Astrocyte (in vitro differentiated cells and primary cell): ENCODE measurements around the gene FRS2.

Experiments used
- EZH2 ChIP-seq: IDR thresholded peaks from 2 replicates; pipeline ENCODE4 v1.6.1; 2012; ENCODE audit warnings: mild to moderate bottlenecking, low read length, inconsistent platforms; ENCODE audit not compliant: insufficient read depth
- TF ChIP-seq, protein P1 (sequence below): IDR thresholded peaks from 2 replicates; pipeline ENCODE4 v1.5.1; 2011; ENCODE audit warnings: low read depth, mild to moderate bottlenecking, inconsistent platforms, low read length, moderate library complexity; ENCODE audit not compliant: insufficient read depth

DNA sequence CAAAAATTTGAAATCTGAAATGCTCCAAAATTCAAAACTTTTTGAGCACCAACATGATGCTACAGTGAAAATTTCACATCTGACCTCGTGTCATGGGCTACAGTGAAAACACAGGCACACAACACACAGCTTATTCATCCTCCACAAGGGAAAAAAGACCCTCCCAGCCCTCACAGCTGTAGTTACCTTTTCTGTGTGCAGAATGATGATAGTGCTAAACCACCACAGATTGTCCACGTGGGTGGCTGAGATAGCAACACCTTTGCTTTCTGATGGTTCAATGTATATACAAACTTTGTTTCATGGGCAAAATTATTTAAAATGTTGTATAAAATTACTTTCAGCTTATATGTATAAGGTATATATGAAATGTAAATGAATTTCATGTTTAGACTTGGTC is 46.8 kb downstream of the FRS2 start:
- TF ChIP-seq, protein P1, sequence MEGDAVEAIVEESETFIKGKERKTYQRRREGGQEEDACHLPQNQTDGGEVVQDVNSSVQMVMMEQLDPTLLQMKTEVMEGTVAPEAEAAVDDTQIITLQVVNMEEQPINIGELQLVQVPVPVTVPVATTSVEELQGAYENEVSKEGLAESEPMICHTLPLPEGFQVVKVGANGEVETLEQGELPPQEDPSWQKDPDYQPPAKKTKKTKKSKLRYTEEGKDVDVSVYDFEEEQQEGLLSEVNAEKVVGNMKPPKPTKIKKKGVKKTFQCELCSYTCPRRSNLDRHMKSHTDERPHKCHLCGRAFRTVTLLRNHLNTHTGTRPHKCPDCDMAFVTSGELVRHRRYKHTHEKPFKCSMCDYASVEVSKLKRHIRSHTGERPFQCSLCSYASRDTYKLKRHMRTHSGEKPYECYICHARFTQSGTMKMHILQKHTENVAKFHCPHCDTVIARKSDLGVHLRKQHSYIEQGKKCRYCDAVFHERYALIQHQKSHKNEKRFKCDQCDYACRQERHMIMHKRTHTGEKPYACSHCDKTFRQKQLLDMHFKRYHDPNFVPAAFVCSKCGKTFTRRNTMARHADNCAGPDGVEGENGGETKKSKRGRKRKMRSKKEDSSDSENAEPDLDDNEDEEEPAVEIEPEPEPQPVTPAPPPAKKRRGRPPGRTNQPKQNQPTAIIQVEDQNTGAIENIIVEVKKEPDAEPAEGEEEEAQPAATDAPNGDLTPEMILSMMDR: no peak
- TF ChIP-seq EZH2: no peak
